LNCaP clone FGC (cell line): ENCODE measurements around the gene ACBD5.
A peak's percentile ranks its signal among the peaks of the same experiment; 100 is the strongest.
"Not testable (repeated sequence)": the region's sequence is repeated elsewhere in the genome, so short reads cannot be mapped to it uniquely, and the experiment has no call there.

Source experiments
- DNase-seq: peaks from one replicate; pipeline ENCODE4 v3.0.0-alpha.2; 2011; ENCODE audit warnings: low read depth
- H3K4me3 ChIP-seq: 2 replicates; pipeline ENCODE4 v1.5.1; 2011; ENCODE audit warnings: mild to moderate bottlenecking, low read depth, low read length, control low read depth
- TF ChIP-seq, protein P1 (sequence below): IDR thresholded peaks from 2 replicates; pipeline ENCODE4 v1.5.1; 2012; ENCODE audit warnings: mild to moderate bottlenecking; ENCODE audit not compliant: control insufficient read depth, insufficient read depth; ENCODE audit errors: extremely low read depth

ACBD5 gene

DNA sequence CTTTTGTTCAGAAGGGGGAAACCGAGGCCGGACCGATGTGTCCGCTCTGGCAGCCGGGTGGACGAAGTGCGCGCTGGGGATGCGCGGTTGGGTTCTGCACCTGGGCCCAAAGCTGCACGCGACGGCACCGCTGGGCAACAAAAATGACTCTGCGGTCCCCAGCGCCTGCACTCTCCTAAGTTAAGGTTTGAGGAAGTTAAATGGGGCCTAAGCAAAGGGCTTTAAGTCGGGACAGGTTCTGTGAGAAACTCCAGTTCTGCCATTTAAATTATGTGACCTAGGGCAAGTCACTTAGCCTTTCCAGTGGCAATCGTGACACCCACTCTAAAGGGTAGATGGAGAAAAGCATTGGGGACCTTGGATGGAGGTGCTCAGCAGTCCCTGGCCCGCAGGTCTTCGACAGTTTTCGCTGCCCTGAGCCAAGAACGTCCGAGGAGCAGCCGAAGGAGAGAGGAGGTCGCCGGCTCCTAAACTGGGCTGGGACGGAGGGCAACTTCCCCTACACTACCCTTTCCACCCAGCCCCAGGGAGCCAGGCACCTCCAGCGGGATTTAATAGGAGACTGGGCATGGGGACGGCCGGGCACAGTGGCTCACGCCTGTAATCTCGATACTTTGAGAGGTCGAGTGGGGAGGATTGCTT, 534 bp upstream of the ACBD5 start:
- peak overlapping the region; percentile 89 for H3K4me3 ChIP-seq
- DNase-seq = no peak
- TF ChIP-seq, protein P1, sequence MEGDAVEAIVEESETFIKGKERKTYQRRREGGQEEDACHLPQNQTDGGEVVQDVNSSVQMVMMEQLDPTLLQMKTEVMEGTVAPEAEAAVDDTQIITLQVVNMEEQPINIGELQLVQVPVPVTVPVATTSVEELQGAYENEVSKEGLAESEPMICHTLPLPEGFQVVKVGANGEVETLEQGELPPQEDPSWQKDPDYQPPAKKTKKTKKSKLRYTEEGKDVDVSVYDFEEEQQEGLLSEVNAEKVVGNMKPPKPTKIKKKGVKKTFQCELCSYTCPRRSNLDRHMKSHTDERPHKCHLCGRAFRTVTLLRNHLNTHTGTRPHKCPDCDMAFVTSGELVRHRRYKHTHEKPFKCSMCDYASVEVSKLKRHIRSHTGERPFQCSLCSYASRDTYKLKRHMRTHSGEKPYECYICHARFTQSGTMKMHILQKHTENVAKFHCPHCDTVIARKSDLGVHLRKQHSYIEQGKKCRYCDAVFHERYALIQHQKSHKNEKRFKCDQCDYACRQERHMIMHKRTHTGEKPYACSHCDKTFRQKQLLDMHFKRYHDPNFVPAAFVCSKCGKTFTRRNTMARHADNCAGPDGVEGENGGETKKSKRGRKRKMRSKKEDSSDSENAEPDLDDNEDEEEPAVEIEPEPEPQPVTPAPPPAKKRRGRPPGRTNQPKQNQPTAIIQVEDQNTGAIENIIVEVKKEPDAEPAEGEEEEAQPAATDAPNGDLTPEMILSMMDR = no peak

DNA sequence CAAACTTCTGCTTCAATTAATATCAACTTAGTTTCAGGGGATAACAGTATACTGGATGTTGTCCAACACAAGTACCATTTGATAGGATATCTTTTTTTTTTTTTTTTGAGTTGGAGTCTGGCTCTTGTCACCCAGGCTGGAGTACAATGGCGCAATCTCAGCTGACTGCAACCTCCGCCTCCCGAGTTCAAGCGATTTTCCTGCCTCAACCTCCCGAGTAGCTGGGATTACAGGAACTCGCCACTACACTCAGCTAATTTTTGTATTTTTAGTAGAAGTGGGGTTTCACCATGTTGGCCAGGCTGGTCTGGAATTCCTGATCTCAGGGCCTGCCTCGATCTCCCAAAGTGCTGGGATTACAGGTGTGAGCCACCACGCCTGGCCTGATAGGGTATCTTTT, 3.1 kb downstream of the ACBD5 start:
- DNase-seq, H3K4me3 ChIP-seq: not testable (repeated sequence)

DNA sequence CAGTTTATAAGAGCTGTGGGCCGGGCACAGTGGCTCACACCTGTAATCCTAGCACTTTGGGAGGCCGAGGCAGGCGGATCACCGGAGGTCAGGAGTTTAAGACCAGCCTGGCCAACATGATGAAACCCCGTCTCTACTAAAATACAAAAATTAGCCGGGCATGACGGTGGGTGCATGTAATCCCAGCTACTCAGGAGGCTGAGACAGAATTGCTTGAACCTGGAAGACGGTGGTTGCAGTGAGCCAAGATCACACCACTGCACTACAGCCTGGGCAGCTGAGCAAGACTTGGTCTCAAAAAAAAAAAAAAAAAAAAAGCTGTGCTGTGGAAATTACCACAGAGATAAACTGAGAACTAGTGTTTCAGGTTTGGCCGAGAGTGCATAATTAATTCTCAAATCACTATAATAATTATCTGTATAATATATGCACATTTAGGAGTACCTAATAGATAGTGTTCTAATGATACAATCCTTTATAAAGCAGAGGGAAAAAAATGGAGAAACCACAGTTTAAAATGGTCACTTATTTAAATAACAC, 3.9 kb downstream of the ACBD5 start:
- 0 out of 2 replicates have a peak overlapping the region, but pooled peaks have one; percentile 4 for H3K4me3 ChIP-seq
- DNase-seq = not testable (repeated sequence)

DNA sequence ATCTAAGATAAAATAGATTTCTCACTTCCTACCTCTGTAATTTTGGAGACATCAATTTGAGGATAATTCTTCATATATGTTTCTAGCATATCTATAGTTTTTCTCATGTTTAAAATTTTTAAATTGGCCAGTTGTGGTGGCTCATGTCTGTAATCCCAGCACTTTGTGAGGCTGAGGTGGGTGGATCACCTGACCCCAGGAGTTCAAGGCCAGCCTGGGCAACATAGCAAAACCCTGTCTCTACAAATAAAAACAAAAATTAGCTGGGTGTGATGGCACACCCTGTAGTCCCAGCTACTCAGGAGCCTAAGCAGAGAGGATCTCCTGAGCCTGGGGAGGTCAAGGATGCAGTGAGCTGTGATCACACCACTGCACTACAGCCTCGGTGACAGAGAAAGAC, 4.9 kb downstream of the ACBD5 start:
- DNase-seq = no peak
- TF ChIP-seq, protein P1 = no peak
- no peak overlapping the region for H3K4me3 ChIP-seq

DNA sequence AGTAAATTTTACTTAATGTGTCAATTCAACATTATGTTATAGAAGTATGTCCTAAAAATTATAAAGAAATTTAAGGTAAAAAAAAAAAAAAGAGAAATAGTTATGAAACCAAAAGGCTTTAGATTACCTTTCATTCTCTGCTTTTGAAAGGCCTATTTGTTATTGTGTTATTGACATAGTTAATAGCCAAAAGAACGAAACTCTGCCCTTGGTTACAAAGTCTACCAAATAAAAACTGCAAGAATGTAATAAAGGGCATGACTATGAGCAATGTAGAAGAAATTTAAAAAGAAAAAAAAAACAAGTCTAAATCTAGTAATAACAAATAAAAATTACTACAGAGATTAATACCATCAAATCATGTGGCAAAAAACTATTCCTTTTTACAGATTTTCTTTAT, 10.6 kb downstream of the ACBD5 start:
- H3K4me3 ChIP-seq = no peak overlapping the region
- no peak for DNase-seq
- TF ChIP-seq, protein P1 = no peak

DNA sequence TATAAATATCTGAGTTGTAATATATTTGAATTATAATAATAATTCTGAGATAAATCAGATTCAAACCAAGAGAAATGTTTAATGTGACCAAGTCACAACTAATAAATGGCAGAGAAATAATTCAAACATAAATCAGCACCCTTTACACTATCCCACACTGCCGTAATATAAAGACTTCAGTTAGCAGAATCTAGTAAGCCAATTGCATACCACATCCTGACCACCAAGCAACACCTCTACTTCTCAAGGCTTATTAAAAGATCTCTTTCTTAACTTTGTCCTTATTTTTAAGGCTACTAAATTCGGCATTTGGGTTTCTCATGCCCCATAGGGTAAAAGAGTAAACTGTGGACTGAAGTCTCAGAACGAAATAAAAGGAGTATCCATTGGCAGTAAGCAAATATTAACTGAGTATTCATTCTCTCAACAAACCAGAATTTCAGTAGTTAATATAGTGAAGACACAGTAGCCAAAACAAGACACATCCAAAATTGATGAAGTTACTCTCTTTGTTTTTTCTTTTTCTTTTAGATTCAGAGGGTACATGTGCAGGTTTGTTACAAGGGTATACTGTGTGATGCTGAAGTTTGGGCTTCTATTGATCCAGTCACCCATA, 14.8 kb downstream of the ACBD5 start:
- TF ChIP-seq, protein P1 = no peak
- no peak for DNase-seq
- no peak overlapping the region for H3K4me3 ChIP-seq

DNA sequence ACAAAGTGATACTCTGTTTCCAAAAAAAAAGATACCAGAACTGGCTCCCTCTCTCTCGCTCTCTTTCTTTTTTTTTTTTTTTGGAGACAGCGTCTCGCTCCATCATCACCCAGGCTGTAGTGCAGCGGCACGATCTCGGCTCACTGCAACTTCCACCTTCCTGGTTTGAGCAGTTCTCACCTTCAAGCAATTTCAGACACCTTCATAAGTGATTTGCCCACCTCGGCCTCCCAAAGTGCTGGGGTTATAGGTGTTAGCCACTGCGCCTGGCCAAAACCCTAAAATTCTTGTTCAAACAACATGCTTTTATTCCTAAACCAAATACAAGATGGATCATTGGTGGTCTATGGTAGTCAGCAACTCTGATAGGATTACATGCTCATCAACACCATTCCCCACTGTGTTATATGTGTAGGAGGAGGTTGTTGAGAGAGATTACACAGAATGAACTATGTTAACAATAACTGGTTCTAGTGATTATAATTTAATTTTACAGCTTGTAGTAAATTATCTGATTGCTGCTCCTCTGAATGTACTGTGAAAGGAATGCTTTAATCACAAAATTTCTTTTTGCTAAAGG, 15.5 kb downstream of the ACBD5 start:
- DNase-seq = no peak
- H3K4me3 ChIP-seq = no peak overlapping the region
- TF ChIP-seq, protein P1 = no peak

DNA sequence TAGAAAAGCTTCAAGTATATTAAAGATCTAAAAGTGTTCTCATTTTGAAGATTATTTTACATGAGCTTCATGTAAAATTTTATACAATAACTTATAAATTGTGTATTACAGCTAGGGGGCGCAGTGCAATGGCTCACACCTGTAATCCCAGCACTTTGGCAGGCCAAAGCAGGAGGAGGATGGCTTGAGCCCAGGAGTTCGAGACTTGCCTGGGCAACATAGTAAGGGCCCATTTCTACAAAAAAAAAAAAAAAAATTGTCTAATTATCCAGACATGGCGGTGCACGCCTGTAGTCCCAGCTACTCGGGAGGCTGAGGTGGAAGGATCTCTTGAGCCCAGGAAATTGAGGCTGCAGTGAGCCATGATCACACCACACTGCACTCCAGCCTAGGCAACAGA, 16.6 kb downstream of the ACBD5 start:
- no peak for DNase-seq
- TF ChIP-seq, protein P1 = peak; percentile 50
- no peak overlapping the region for H3K4me3 ChIP-seq
